ENCODE results near the gene CCKAR.

GRCh38 chr4:26451597-26451996, 38.7 kb downstream of the CCKAR start:
- TF ChIP-seq CTCF (IDR thresholded peaks at IDR 0.05) = no peak
- no peak for TF ChIP-seq POLR2AphosphoS5 (IDR thresholded peaks at IDR 0.05)
- no peak for TF ChIP-seq POLR2A (IDR thresholded peaks at IDR 0.05)
- TF ChIP-seq EP300 (IDR thresholded peaks at IDR 0.05) = no peak

Measured in suprapubic skin (tissue), 4 donors.